Left lobe of liver (tissue), 2 donors: Measurements from ENCODE around the gene JUN. TPM values are rescaled to one million over a fixed set of nuclear protein-coding genes. Genes with fewer than 3 reads are reported as not detected.

Experiments used
- ATAC-seq: fragments of 200-7000 bp; cut with Tn5 transposase; one replicate; pipeline ENCODE4 v1.9.1; 2020; ENCODE audit warnings: mild to moderate bottlenecking, moderate library complexity
- DNase-seq: peaks from one replicate; pipeline ENCODE4 v3.0.0-alpha.2; 2020; ENCODE audit warnings: low spot score
- total RNA-seq: library from RNA; stranded (reverse); gene quantifications from one replicate; pipeline ENCODE4 v1.2.1, GENCODE V29; 2021
- donor health status: DM: no; HTN: no; CAD: no; lungs with moderate emphysema.
- donor health status: DM: no; HTN: yes; CAD: no.

Gene JUN
- total RNA-seq, result 12.4 TPM

DNA sequence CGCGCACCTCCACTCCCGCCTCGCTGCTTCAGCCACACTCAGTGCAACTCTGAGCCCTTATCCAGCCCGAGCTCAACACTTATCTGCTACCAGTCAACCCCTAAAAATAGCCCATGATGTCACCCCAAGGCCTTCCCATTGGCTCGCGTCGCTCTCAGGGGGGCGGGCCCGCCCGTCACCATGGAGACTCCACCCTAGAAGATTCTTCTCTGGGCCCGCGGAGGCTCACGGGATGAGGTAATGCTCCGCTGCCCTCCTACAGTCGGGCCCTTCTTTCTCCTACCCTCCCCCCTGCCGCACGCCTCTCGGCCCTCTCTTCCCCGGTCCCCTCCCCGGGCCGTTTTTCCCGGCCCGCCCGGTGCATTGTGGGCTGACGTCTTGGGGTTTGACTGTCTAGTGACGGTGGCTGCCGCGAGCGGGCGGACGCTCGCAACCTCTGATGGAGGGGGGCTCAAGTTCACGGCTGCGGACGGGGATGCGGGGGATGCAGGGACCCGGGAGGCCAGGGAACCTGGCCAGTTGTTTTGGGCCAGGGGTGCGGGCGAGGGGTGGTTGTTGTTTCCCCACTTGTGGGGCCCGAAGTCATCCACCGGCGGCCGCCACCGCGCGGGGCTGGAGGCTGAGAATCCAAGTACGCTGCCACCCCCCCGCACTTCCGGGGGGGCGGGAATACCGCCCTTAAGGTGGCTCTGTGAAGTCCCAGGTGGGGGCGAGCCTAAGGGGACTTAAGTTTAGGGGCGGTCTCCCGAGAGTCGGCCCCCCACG is at the start of gene JUN:
Gene JUN, minus strand, starts transcription at position 55 of the 765 bp plus-strand sequence. CDS start 977 bp downstream, outside the sequence.
- peak; percentile 72 for ATAC-seq
- DNase-seq, result peak; percentile 100

DNA sequence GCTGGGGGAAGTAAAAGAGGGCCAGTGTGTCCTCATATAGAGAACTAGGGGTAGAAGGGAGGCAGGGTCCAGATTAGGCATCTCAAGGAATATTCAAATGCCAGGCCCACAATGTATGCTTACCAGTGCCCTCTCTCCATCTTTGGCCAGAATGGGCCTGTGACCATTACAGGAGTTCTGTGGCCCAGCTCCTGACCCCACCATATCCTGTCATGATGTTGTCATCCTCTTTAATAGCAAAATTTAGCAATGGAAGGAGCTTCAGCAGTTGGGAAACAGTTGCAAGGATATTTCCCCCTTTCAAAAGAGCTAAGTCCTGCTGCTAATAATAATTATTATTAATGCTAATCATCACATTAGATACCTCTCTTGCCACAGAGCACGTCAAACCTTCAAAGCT is 49.3 kb upstream of the JUN start:
- ATAC-seq (no peak), DNase-seq (no peak)

DNA sequence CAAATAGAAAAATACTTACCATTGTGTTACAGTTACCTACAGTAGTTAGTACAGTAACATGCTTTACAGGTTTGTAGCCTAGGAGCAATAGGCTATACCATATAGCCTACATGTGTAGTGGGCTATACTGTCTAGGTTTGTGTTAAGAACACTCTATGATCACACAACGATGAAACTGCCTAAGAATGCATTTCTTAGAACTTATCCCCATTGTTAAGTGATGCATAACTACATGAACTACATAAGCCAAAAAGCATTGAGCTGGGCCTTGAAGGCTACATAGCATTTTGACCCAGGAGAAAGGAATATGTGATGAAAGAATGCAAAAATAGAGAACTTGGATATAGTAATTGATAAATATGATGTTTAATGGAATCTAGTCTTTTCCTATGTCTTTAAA is 46.4 kb upstream of the JUN start:
- DNase-seq, result no peak
- no peak for ATAC-seq

DNA sequence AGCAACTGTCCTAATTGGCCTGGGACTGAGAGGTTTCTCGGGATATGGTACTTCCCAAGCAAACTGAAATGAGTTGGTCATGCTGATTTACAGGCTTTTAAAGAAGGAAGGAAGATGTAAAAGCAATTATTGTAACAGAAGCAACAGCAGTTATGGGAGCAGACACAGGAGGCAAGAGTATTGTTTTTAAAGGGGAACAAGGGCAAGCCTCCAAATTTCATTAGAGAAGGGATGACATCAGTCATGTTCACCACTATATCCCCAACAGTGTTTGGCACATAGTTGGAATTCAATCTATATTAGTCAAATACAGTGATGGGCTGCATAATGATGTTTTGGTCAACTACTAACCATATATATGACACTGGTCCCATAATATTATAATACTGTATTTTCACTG is 46.0 kb upstream of the JUN start:
- ATAC-seq (no peak), DNase-seq (no peak)

DNA sequence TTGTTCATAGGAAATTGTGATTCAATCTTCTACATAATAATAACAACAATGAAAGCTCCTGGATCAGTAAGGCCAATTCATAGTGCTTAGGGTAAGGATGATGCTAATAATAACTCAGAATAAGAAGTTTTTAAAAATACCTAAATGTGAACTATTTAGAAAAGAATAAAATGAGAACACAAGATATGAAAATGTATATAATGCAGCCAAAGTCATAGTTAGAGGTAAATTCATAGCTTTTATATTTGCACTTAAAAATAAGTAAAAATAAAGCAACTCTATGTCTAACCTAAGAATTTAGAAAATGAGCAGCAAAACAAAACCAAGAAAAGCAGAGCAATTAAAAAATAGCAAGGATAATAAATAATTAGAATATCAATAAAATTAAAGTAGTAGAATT is 43.5 kb upstream of the JUN start:
- no peak for ATAC-seq
- no peak for DNase-seq

DNA sequence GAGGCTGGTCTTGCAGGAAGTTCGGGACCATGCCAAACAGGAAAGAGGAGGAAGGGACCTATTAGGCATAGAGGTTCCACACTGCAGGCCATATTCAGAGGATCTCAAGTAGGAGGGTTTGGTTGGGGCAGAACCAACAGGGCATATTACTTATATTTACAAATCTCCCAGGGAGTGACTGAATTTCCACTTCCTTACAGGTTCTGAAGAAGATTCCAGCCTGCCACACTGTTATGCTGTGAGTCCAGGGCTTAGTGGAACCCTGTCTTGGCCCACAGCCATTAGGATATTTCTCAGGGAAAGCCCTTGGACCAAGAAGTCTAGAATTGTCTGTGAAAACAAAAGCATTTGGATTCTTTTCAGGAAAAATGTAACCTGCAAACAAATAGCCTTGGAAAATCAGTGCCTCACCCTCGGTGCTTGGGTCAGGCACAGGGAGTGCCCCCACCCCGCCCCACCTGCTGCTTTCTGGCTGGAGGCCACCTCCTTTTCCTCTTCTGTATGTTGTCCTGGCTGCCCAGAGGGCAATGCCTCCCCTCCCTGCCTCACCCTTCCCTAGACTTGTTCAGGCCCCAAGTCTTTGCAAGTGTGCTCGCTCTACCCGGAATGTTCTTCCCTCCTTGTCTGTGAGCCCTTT is 41.0 kb upstream of the JUN start:
- DNase-seq (no peak), ATAC-seq (no peak)

DNA sequence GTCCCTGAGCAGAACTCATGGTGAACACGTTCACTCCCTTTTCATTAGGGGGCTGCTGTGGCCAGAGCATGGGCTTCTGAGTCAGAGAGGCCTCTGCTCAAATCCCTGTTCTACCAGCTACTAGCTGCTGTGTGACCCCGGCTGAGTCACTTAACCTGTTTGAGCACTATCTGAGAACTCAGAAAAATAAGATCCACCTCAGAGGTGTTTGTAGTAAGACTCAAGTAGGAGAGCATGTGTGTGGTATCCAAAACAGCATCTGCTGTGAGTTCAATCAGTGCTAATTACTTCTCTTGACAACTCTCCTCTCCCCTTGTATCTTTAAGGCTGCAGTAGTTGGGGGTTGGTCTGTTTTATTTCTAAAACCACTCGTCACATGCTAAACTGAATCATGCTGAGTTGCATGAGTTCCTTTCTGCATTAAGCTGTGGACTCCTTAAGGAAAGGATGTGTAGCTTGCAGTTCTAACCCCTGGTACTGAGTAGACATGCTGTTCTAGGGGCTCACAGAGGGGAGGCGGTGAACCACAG is 39.7 kb upstream of the JUN start:
- no peak for DNase-seq
- ATAC-seq, result no peak

DNA sequence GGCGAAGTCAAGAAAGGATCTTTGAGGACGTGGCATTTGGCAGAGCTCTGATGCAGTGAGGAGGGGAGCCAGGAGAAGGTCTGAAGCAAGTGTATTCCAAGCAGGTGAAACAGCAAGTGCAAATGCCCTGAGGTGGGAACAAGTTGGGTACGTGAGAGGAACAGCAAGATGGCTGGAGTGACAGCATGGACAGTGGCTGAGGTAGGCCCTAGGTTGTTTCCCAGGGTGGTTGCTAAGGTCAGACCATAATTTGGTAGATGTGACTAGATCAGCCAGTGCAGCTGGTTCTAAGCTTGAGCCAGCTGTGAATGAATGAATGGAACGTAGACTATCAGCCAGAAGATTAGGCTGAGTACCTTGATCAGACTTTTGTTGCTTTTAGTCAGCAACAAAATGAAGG is 37.5 kb upstream of the JUN start:
- DNase-seq, result no peak
- no peak for ATAC-seq

DNA sequence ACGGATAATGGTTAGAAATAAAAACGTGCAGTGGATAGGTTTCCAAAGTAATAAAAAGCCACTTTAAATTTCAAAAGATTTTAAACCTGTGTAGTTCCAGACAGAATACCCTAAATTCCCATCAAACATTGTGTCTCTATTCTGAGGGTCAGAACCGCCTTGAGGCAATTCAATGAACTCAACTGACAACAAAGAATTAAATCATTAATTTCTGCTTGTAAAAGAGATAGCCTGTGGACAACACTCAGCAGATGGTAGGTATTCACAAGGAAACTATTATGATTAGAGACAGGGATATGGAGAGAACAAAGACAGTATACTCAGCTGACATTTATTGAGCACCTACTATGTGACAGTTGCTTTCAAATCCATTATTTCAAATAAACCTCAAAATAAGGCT is 35.1 kb upstream of the JUN start:
- ATAC-seq, result no peak
- no peak for DNase-seq

DNA sequence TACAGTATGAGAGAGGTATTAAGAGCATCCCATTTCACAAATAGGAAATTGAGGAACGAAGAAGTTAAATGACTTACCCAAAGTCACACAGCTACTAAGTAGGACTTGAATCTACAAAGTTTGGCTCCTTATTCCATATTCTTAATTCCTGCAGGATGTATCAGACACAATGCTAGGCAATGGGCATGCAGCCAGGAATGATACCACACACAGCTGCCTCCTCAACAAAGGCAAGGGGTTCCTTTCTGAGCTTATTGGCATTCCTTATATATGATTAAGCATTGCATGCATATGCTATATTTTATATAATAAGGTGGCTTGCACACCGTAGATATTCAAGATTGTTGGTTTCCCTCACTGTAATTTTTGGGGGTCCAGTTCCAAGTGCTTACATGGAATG is 34.2 kb upstream of the JUN start:
- no peak for DNase-seq
- ATAC-seq, result no peak

DNA sequence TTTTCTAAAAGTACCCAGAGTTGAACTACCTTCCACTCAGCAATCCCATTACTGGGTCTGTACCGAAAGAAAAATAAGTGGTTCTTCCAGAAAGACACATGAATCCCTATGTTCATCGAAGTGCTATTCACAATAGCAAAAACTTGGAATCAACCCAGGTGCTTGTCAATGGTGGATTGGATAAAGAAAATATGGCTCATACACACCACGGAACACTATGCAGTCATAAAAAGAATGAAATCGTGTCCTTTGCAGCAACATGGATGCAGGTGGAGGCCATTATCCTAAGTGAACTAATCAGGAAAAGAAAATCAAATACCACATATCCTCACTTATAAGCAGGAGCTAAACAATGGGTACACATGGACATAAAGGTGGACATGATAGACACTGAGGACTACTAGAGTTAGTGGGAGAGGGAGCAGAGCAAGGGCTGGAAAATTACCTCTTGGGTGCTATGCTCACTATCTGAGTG is 32.9 kb upstream of the JUN start:
- ATAC-seq (no peak), DNase-seq (no peak)

DNA sequence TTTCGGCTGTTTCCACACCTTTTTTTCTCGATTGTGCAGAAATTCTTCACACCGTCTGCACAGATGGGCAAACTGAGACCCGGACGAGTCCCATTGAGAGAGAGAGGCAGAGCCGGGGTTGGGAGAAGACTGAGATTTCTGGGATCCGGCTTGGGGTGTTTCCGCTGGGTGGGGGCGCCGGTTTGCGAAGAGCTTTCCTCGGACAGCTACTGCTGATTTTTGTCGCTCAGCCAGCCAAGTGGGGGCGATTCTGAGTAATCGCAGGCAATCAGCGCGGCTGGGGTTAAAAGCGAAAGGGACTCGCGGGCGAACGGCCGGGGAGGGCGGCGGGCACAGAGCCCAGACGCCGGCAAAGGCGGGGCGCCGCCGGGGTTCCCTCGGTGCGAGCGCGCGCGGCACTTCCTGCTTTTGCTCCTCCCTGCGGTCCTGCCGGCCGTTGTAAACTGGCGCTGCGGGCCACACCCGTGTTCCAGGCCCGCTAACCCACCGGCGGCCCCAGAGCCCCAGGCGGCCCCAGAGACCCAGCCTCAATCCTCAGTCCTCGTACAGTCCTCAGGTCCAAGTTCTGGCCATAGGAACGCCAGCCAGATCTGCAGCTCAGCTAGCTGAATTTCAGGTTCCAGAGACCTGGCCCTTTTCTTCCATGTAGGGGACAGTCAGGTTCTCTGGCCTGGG is 32.4 kb upstream of the JUN start:
- peak; percentile 92 for DNase-seq
- peak; percentile 86 for ATAC-seq

DNA sequence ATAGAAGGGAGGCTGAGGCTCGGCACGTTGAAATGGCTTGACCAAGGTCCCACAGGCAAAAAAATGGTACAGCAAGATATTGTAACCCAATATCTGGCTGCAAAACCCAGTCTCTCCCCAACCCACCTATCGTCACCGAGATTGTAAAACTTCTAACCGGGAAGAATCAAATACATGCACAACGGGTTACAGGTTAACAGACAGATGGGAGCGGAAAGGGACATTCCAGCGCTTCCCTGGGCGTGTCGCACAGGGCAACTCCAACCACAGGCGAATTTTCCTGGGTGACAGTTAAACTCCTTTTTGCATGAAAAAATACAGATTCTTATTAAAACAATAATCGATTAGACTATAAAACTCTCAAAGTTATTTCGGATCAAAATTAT is 31.8 kb upstream of the JUN start:
- peak; percentile 63 for DNase-seq
- ATAC-seq, result peak; percentile 63

DNA sequence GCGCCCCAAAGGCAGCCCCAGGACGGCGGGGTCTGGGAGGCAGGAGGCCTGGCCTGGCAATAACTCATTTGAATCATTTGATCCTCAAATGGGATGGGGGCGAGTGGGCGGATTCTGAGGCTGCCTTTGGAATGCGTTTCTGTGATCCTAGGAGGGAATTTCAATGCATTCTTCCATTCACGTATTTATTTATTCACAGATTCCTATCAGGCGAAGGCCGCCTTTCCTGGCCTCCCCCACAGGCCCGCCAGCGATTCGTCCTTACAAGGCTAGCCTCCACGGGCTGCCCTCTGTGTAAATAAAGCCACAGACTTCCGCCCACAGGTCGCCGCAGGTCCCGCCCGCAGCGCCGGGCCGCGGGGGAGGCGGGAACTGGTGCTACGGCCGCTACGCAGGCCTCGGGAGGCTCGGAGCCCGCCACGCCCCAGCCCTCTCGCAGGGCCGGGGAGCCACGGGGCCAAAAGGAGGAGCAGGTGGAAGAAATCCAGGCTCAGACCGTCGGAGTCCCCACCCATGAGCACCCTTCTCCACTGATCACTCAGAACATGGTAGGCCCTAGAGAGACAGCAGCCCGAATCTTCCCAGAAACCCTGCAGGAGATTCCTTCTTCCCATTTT is 31.3 kb upstream of the JUN start:
- ATAC-seq (peak; percentile 83), DNase-seq (peak; percentile 92)

DNA sequence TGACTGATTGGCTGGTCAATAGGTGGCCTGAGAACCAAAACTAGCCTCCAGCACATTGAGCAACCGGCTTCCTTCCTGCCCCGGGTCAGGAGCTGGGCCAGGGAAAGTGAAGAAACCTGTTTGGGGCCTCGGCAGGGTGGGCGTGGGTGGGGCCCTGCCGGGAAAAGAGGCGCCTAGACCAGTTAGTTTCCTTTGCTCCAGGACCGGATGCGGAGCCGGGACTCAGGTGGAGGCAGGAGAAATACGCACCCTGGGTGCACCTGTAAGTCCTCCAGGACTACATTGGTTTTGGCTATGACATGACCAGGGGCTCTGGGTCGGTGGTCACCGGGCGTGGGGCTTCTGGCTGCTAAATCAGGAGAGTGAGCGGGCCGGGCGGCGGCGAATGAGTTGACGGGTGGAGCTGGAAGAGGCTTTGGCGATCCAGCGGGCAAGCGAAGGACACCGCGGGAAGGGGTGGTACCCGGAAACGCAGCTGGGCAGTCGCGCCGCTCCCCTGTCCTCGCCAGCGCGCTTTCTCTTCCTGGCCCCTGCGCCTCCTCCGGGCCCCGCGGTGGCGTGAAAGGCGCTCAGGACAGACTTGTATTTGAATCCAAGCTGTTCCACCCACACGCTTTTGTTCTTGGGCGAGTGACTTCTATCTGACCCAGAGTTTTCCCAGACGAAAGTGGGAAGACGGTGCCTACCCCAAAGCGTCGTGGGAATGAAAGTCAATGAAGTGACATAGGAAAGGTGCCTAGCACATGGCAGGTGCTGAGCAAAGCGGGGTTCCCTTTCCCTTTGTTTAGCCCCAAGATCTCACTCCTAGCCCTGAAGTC is 30.6 kb upstream of the JUN start:
- peak; percentile 11 for ATAC-seq
- peak; percentile 61 for DNase-seq

DNA sequence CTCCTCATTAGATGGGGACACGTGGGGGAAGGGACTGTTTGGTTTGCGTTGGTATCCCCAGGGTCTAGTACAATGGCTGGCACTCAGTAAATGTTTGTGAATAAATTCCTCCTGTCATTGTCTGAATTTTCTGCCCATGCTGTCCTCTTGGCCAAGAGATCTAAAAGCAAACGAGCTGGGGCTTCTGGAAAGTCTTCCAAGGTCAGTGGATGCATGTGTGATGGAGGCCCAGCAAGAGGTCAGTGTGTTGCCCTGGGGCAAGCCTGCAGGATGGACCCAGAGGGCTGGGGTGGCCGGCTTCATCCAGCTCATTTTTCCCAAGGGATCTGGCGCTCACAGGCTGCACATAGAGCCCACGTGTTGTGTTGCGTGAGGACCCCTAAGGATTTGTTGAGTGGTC is 30.0 kb upstream of the JUN start:
- no peak for ATAC-seq
- no peak for DNase-seq

DNA sequence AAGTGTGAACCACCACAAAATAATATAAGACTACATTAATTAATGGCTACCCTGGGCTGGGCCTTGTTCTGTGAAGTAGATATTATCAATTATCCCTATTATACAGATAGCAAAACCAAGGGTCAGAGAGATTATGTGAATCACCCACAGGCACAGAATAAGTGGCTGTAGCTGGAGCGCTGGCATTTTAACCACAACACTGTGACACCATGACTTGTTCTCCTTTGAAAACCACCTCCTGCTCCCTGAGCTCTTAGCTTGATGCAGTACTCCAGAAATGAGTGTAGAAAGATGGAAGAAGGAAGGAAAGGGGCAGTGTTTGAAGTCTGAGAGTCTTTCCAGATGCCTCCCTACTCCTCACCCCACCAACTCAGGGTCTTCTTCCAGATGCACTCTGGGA is 29.5 kb upstream of the JUN start:
- ATAC-seq, result no peak
- DNase-seq, result no peak

DNA sequence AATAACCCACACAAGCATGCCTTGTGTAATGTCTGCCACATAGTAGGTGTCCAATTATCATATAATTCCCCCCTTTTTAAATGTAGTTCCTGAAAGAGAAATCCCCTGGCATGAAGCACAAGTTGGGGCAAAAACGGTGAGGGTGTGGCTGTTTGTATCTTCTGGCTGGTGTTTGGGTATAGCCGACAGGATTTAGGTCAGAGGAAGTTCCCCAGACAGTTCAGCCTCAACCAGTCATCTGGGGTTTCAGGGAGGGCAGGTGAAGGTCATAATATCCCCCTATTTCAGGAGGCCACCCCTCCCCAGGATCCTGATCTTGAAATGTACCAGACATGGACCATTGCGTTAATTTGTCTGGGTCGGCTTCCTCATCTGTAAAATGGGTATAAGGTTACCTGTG is 29.1 kb upstream of the JUN start:
- no peak for DNase-seq
- ATAC-seq, result no peak

DNA sequence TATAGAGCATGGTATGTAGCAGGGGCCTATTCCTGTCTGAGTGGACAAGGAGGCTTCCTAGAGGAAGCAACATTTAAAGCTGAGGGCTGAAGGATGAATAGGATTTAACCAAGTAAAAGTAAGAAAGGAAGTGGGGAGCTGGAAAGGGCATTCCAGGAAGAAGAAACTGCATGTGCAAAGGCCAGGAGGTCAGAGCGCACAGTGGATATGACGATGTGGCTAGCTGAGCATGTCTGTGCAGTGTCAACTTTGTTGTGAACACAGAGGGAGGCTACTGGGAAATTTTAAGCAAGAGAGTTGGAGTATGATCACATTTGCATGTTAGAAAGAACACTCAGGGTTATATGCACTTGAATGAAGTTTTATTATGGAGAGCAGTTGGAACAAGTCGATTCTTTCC is 28.6 kb upstream of the JUN start:
- DNase-seq (no peak), ATAC-seq (no peak)

DNA sequence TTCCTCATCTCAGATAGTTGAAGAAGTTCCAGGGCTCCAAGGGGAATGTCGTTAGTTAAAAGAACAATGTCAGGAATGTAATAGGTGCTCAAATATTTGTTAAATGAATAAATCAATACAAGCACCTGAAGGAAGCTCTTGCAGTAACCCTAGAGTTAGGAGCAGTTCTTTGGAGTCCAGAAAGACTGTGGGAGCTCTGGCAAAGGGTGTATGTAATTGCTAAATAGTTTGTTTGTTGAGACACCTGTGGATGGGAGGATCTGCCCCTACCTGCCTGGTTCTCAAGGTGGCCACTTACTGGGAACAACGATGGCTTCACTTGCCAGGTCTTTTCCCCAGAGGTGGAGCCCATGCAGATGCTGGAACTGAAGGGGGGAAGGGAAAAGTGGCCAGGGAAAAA is 27.5 kb upstream of the JUN start:
- DNase-seq (no peak), ATAC-seq (no peak)
